Ascending aorta (tissue), 2 donors: ENCODE data around the gene PIGX. TPM values are rescaled to one million over a fixed set of nuclear protein-coding genes. Genes with fewer than 3 reads are reported as not detected.

Experiments used
- DNase-seq, 2 donors: peaks; one replicate each; pipeline ENCODE4 v3.0.0-alpha.2; 2019; ENCODE audit warnings: low spot score in 2 of 2
- H3K27ac ChIP-seq, 2 donors: fragments of 200-600 bp; sonication (generic); one replicate each; pipeline ENCODE4 v1.5.1; 2016 to 2017; ENCODE audit warnings: mild to moderate bottlenecking in 1 of 2
- H3K27me3 ChIP-seq: fragments of 200-600 bp; sonication (generic); one replicate; pipeline ENCODE4 v1.5.1; 2017
- H3K36me3 ChIP-seq, 2 donors: fragments of 200-600 bp; sonication (generic); one replicate each; pipeline ENCODE4 v1.5.1; 2016
- H3K4me1 ChIP-seq, 2 donors: fragments of 200-600 bp; sonication (generic); one replicate each; pipeline ENCODE4 v1.5.1; 2016 to 2017; ENCODE audit warnings: mild to moderate bottlenecking in 1 of 2
- H3K4me3 ChIP-seq, 2 donors: fragments of 200-600 bp; sonication (generic); one replicate each; pipeline ENCODE4 v1.5.1; 2016 to 2017; ENCODE audit warnings: mild to moderate bottlenecking in 1 of 2
- H3K9me3 ChIP-seq, 2 donors: fragments of 200-600 bp; sonication (generic); one replicate each; pipeline ENCODE4 v1.5.1; 2016
- intact Hi-C: fragments of 100-400 bp; cut with DNase I; formaldehyde crosslinking; loops from one replicate; pipeline ENCODE4 v1.15.1; 2023
- total RNA-seq: library from RNA; depleted of rRNA; stranded (reverse); fragments of >200 nt; gene quantifications from one replicate; pipeline ENCODE4 v1.1.0, GENCODE V29; 2016
- TF ChIP-seq, protein P1 (sequence below), 3 experiments: fragments of 200-600 bp in 2 of 3; fragments of 450-650 bp in 1 of 3; sonication (generic) in 2 of 3; IDR thresholded peaks; one replicate each; pipeline ENCODE4 v1.5.1; 2016 to 2019; ENCODE audit warnings: antibody characterized with exemption in 3 of 3, mild to moderate bottlenecking in 1 of 3, moderate library complexity in 1 of 3

PIGX gene
- total RNA-seq, 1 donor from 2014 or later, result 47.7 TPM

DNA sequence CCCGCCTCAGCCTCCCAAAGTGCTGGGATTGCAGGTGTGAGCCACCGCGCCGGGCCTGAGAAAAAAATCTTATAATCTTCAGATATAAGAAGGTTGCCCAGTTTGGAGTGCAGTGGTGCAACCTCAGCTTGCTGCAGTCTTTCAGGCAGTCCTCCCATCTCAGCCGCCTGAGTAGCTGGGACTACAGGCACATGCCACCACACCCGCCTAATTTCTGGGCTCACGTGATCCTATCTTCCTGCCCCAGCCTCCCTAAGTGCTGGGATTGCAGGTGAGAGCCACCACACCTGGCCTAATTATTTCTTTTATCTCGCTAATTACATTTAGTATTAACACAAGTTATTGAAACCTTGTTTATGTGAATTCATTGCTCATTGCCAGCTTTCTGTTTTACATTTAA is 41.0 kb downstream of the PIGX start:
- H3K4me1 ChIP-seq, result no peaks in the 10 kb centered on the region
- intact Hi-C loops, result no loop called here
- peaks cover 7 to 10% of the 10 kb centered on the region in 2 donors for H3K9me3 ChIP-seq
- DNase-seq, result no peak
- no peaks in the 10 kb centered on the region for H3K27me3 ChIP-seq
- no peak overlapping the region for H3K27ac ChIP-seq
- TF ChIP-seq, protein P1, sequence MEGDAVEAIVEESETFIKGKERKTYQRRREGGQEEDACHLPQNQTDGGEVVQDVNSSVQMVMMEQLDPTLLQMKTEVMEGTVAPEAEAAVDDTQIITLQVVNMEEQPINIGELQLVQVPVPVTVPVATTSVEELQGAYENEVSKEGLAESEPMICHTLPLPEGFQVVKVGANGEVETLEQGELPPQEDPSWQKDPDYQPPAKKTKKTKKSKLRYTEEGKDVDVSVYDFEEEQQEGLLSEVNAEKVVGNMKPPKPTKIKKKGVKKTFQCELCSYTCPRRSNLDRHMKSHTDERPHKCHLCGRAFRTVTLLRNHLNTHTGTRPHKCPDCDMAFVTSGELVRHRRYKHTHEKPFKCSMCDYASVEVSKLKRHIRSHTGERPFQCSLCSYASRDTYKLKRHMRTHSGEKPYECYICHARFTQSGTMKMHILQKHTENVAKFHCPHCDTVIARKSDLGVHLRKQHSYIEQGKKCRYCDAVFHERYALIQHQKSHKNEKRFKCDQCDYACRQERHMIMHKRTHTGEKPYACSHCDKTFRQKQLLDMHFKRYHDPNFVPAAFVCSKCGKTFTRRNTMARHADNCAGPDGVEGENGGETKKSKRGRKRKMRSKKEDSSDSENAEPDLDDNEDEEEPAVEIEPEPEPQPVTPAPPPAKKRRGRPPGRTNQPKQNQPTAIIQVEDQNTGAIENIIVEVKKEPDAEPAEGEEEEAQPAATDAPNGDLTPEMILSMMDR (IDR thresholded peaks at IDR 0.05), result no peak
- no peak overlapping the region for H3K4me3 ChIP-seq
- peaks cover 2 to 12% of the 10 kb centered on the region in 2 donors for H3K36me3 ChIP-seq

DNA sequence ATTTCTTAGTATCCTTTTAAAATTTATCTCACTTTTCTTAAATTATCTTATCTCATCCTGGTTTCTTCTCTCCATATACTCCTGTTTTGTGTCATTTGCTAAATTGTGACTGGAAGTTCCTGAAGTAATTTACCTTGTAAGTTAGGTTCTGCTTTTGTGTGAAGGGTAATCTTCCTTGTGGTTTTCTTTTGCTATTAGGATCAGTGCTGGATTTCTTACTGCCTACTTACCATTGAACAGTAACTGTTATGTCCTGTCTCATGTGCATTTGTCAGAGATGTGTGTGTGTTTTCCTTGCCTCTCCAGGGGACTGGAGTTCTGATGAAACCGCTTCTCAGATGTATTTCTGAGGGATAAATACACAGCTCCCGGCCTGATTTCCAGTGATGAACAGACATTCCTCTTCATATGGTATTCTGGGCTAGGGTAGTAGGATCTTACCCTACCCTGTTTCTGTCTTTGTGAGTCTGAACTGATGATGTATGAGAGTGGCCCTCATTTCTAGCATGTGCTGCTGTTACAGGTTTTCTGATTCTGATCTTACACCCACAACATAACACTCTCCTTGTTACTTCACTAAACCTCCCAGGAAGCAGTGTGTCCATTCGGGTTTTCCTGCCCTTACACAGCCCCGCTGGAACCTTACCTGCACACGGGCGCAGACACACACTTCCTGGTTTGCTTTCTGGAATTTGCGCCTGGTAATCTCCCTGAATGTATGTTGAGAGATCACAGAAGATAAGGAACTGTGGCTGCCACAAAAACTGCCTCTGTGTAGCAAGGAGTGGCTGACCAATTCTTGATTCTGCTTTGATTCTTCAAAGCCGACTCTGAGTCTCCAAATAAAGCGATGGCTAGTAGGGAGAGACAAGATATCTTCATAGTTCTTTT is 42.2 kb downstream of the PIGX start:
- TF ChIP-seq, protein P1 (IDR thresholded peaks at IDR 0.05), result no peak
- H3K27ac ChIP-seq, result no peak overlapping the region
- H3K27me3 ChIP-seq, result no peaks in the 10 kb centered on the region
- intact Hi-C loops, result no loop called here
- no peaks in the 10 kb centered on the region for H3K4me1 ChIP-seq
- H3K4me3 ChIP-seq, result no peak overlapping the region
- H3K9me3 ChIP-seq, result peaks cover 7 to 10% of the 10 kb centered on the region in 2 donors
- DNase-seq, result no peak
- peaks cover 2 to 12% of the 10 kb centered on the region in 2 donors for H3K36me3 ChIP-seq

- Histone ChIP-seq H3K36me3 (peaks cover 2 to 12% of the 10 kb centered on the region in 2 donors), H3K4me1 (no peaks in the 10 kb centered on the region), H3K9me3 (peaks cover 7 to 10% of the 10 kb centered on the region in 2 donors), H3K27ac (no peak overlapping the region), H3K27me3 (no peaks in the 10 kb centered on the region), H3K4me3 (no peak overlapping the region)
- DNase-seq, result no peak
- intact Hi-C loops, result no loop called here
- TF ChIP-seq, protein P1 (IDR thresholded peaks at IDR 0.05), result no peak
Measured at GRCh38 chr3:196756732-196757131, 44.6 kb downstream of the PIGX start.

GRCh38 chr3:196757876-196758739 is 45.9 kb downstream of the PIGX start:
- no peak for DNase-seq
- intact Hi-C loops, result no loop called here
- TF ChIP-seq, protein P1 (IDR thresholded peaks at IDR 0.05), result no peak
- H3K36me3 ChIP-seq, result peaks cover 2 to 13% of the 10 kb centered on the region in 2 donors
- no peak overlapping the region for H3K27ac ChIP-seq
- peaks cover 7 to 10% of the 10 kb centered on the region in 2 donors for H3K9me3 ChIP-seq
- H3K4me1 ChIP-seq, result no peaks in the 10 kb centered on the region
- no peak overlapping the region for H3K4me3 ChIP-seq
- no peaks in the 10 kb centered on the region for H3K27me3 ChIP-seq

DNA sequence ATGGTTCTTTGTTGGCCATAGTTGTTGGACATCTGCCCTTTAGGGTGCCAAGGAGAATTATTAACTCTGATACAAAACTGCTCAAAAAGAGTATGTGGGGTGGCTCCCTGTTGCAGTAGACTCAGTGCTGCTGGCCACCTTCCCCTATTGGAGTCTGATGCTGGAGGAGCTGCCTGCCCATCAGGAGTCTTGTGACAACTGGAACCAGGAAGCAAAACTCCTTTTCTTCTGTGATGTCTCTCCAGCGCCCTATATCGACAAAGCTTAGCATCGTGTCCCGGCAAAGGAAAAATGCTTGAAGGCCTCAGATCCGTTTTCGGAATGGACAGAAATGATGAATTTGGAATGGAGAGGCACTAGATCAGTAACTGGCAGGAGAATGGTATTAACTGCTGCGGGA is 51.0 kb downstream of the PIGX start:
- TF ChIP-seq, protein P1 (IDR thresholded peaks at IDR 0.05), result no peak
- Histone ChIP-seq H3K27ac (no peak overlapping the region), H3K27me3 (no peaks in the 10 kb centered on the region), H3K4me1 (no peaks in the 10 kb centered on the region), H3K9me3 (no peaks in the 10 kb centered on the region), H3K36me3 (peaks cover 0 to 4% of the 10 kb centered on the region in 2 donors), H3K4me3 (no peak overlapping the region)
- no peak for DNase-seq
- intact Hi-C loops, result no loop called here
